GM18505 (cell line): ENCODE measurements around the gene RRAS.
"Not testable (repeated sequence)": the region's sequence is repeated elsewhere in the genome, so short reads cannot be mapped to it uniquely, and the experiment has no call there.

Experiments used
- ATAC-seq: cut with Tn5 transposase; IDR thresholded peaks from one replicate; pipeline ENCODE4 v1.9.1; 2021; ENCODE audit not compliant: unreplicated experiment
- POLR2A ChIP-seq: IDR thresholded peaks from 4 replicates; pipeline ENCODE4 v1.6.1; 2011; ENCODE audit warnings: borderline replicate concordance; ENCODE audit not compliant: insufficient read depth, insufficient read length; ENCODE audit errors: extremely low read depth

Gene RRAS

DNA sequence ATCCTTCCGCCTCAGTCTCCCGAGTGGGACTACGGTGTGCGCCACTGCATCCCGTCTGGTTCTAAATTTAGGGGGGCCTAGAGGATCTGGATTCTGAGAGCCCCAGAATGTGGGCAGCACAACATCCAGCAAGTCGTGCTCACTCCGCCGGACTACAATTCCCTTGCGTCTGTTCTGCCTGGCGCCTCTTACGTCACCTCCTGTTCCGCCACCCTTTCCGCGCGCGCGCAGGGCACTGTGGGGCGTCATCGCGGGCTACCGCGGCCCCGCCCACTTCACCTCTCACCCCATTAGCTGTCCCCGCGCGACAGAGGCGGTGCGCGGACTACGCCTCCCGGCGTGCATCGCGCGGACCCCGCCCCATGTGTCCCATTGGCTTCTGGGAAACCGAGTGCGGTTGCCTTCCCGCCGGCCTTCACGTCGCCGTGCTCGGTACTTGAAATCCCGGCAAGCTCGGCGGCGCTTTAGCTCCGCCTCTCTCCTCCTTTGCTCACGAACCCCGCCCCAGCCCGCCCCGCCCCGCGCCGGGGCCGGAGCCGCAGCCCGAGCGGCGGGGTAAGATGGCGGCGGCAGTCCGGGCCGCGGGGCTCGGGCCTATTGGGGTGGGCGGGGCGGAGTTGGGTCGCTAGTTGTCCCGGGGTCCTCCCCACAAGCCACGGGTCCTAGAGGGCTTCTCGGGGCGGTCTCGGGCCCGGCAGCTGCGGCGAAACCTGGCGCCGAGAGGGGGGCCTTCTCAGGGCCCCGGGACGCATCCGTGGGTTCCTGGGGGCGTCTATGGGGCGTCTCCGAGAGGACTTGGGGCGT lies 1.9 kb upstream of the RRAS start, which contains the start of gene SCAF1:
SCAF1 (plus strand) TSS at position 522 of the 804 bp plus-strand sequence. CDS start 2,818 bp downstream, outside the sequence.
- peak; percentile 69 for ATAC-seq
- peak; percentile 61 for TF ChIP-seq POLR2A

DNA sequence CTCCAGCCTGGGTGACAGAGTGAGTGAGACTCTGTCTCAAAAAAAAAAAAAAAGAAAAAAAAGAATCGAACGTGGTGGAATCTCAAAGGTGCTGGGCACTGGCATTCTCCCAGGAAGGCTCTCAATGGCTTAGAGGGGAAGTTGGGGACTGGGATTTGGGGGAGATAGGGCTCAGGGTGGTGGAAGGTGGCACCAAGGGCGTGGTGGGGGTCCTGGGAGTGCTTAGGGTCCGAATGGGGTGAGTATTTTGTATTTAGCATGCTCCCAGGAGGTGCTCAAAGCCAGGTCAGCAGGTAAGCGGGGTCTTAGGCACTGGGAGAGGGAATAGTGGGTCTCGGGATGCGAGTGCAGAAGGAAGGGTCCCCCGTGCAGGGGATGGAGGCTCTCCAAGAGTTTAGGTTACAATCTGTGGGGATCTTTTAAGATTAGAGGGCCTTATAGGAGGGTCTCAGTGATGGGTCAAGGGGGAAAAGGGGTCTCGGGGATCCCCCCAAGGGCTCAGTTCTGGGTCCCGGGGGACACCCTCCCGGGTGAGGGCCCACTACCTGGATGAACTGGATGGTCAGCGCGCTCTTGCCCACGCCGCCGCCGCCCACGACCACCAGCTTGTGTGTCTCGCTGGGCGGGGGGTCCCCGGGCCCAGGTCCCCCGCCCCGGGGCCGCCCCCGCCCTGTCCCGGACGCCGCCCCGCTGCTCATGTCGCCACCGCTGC lies 386 bp downstream of the RRAS start:
- ATAC-seq, result no peak

GRCh38 chr19:49637821-49638738 lies 1.9 kb downstream of the RRAS start:
- TF ChIP-seq POLR2A, result no peak
- no peak for ATAC-seq

More for the DNA sequence above, 386 bp downstream of the RRAS start:
- TF ChIP-seq POLR2A, result no peak

DNA sequence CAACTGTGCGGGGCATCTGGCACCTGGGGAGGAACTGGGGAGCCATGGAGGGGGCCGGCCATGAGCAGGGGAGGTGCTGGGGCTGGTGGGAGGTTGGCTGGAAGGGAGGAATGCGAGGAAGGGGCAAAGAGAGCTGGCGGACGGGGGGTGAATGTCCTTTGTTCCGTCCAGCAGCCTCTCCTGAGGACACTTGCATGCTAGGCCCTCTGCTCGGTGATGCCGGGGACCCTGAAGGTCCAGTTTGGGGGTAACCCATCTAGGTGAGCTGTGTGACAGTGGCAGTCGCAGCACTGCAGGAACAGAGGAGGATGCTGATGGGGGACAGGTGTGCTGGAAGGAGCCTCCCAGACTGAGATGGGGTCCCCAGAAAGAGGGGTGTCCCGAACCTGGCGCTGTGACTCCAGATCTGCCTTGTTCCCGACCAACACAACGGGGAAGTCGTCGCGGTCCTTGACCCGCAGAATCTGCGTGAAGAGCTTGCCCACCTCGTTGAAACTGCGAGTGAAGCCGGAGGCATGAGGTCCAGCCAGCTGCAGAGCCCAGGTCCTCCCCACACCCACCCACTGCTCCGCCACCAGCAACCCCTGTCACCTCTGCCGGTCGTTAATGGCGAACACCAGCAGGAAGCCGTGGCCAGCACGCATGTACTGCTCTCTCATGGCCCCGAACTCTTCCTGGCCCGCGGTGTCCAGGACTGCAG lies 3.6 kb downstream of the RRAS start:
- no peak for ATAC-seq
- TF ChIP-seq POLR2A, result no peak

GRCh38 chr19:49635530-49636232 lies 4.3 kb downstream of the RRAS start:
- TF ChIP-seq POLR2A, result no peak
- no peak for ATAC-seq

DNA sequence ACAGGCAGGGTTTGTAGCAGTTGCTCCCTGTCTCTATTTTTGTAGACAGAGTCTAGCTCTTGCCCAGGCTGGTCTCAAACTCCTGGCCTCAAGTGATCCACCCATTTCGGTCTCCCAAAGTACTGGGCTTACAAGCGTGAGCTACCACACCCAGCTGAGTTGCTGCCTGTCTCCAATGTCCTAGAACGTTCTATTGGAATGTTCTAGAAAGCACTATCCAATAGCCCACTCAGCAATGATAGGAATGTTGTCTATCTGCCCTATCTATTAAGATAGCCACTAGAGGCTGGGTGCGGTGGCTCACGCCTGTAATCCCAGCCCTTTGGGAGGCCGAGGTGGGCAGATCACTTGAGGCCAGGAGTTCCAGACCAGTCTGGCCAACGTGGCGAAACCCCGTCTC lies 6.7 kb downstream of the RRAS start:
- not testable (repeated sequence) for ATAC-seq

GRCh38 chr19:49632576-49632975 lies 7.4 kb downstream of the RRAS start:
- no peak for ATAC-seq
- TF ChIP-seq POLR2A, result no peak

GRCh38 chr19:49631610-49632192 lies 8.2 kb downstream of the RRAS start:
- TF ChIP-seq POLR2A, result no peak
- ATAC-seq, result no peak

- ATAC-seq, result no peak
These were observed 8.8 kb downstream of the RRAS start for GRCh38 chr19:49631014-49631588.

GRCh38 chr19:49629659-49630058 lies 10.3 kb downstream of the RRAS start:
- TF ChIP-seq POLR2A, result no peak
- ATAC-seq, result no peak

More at GRCh38 chr19:49631014-49631588, 8.8 kb downstream of the RRAS start:
- no peak for TF ChIP-seq POLR2A

- no peak for TF ChIP-seq POLR2A
- ATAC-seq, result no peak
These were observed 13.7 kb downstream of the RRAS start for GRCh38 chr19:49626226-49626625.
